ENCODE measurements around the gene IGF1R. TPM values are rescaled to one million over a fixed set of nuclear protein-coding genes. Genes with fewer than 3 reads are reported as not detected.

Gene IGF1R
- total and polyA plus RNA-seq, 2 experiments from 2014 or later = 9.5 to 92.4 TPM

DNA sequence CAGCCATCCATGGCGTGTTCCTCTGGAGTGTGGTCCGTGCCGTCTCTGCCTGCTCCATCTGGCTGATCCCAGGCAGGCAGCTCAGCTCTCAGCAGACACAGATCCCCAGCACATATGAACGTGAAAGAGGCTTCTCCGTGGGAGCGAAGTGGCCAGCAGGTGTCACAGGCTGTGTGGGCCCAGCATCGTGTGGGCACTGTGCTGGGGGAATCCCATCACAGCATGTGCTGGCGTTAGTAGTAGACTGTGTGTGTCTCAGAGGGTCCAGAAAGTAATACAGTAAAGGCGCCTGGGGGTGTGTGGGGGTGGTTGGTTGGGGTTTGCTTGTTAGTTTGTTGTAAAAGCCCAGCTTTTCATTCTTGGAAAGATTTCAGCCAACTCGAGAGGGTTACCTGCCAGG lies 147.6 kb downstream of the IGF1R start:
- H3K27ac ChIP-seq = no peak overlapping the region
- TF ChIP-seq, protein P1, sequence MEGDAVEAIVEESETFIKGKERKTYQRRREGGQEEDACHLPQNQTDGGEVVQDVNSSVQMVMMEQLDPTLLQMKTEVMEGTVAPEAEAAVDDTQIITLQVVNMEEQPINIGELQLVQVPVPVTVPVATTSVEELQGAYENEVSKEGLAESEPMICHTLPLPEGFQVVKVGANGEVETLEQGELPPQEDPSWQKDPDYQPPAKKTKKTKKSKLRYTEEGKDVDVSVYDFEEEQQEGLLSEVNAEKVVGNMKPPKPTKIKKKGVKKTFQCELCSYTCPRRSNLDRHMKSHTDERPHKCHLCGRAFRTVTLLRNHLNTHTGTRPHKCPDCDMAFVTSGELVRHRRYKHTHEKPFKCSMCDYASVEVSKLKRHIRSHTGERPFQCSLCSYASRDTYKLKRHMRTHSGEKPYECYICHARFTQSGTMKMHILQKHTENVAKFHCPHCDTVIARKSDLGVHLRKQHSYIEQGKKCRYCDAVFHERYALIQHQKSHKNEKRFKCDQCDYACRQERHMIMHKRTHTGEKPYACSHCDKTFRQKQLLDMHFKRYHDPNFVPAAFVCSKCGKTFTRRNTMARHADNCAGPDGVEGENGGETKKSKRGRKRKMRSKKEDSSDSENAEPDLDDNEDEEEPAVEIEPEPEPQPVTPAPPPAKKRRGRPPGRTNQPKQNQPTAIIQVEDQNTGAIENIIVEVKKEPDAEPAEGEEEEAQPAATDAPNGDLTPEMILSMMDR (IDR thresholded peaks at IDR 0.05; ENCODE audit: low read depth, low read length) = no peak
- no peaks in the 10 kb centered on the region for H3K9me3 ChIP-seq (ENCODE audit: low read depth)
- no peak overlapping the region for H3K4me3 ChIP-seq
- DNase-seq (ENCODE audit: low read depth in 1 of 2, low spot score in 1 of 2) = no peak
- H3K36me3 ChIP-seq = no peaks in the 10 kb centered on the region
- peaks cover 37% of the 10 kb centered on the region for H3K4me1 ChIP-seq (ENCODE audit: low read depth)
- H3K27me3 ChIP-seq = no peaks in the 10 kb centered on the region

DNA sequence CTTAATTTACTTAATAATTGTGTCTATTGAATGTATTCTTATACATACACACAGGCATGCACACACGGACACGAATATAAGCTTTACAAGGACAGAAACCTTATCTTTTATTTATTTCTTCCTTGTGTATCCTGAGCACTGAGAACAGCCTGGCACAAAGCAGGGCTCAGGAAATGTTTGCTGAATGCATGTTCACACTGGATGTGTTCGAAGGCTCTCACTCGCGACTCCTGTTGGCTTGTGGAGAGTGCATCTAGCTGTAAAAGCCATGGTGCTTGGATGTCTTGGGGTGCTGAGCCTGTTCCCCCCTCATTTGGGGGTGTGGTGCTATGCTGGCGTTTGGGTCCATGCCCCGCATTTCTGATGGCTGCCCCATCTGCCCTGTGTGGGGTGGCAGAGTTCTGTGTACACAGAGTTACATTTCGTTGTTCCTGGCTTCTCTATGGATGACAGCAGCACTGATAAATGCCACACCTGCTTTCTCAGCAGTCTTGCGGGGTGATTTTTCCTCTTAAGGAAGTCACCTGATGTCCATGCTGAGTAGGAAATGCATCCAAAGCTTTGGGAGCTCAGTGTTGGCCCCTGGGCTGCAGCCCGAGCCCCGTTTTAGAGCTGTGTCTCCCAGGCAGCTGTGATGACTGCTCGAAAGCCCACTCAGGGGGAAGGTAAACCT lies 148.5 kb downstream of the IGF1R start:
- Histone ChIP-seq H3K4me3 (no peak overlapping the region), H3K36me3 (no peaks in the 10 kb centered on the region), H3K9me3 (ENCODE audit: low read depth) (no peaks in the 10 kb centered on the region), H3K27ac (no peak overlapping the region), H3K4me1 (ENCODE audit: low read depth) (peaks cover 43% of the 10 kb centered on the region), H3K27me3 (no peaks in the 10 kb centered on the region)
- DNase-seq (ENCODE audit: low read depth in 1 of 2, low spot score in 1 of 2) = no peak
- TF ChIP-seq, protein P1 (IDR thresholded peaks at IDR 0.05; ENCODE audit: low read depth, low read length) = no peak

DNA sequence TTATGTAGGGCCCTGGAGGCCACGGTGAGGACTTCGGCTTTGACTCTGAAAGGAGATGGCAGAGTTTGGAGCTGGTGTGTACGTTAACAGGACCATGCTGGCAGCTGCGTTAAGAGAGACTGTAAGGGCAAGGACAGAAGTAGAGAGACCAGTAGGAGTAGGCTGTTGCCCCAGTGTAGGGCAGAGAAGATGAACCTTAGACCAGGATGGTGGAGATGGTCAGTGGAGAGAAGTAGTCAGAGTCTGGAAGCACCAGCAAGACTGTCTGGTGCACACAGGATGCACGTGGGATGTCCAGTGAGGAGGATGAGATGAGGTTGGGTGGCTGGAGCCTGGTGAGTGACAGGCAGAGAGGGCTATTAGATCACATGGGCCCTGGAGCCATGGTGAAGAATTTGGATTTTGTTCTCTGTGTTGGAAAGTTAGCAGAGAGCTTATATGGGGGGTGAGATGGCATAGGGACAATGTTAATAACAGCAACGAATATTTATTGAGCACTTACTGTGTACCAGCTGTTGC lies 150.1 kb downstream of the IGF1R start:
- TF ChIP-seq, protein P1 (IDR thresholded peaks at IDR 0.05; ENCODE audit: low read depth, low read length) = no peak
- DNase-seq (ENCODE audit: low read depth in 1 of 2, low spot score in 1 of 2) = no peak
- H3K9me3 ChIP-seq (ENCODE audit: low read depth) = no peaks in the 10 kb centered on the region
- no peaks in the 10 kb centered on the region for H3K27me3 ChIP-seq
- no peak overlapping the region for H3K4me3 ChIP-seq
- peaks cover 39% of the 10 kb centered on the region for H3K4me1 ChIP-seq (ENCODE audit: low read depth)
- no peaks in the 10 kb centered on the region for H3K36me3 ChIP-seq
- no peak overlapping the region for H3K27ac ChIP-seq

DNA sequence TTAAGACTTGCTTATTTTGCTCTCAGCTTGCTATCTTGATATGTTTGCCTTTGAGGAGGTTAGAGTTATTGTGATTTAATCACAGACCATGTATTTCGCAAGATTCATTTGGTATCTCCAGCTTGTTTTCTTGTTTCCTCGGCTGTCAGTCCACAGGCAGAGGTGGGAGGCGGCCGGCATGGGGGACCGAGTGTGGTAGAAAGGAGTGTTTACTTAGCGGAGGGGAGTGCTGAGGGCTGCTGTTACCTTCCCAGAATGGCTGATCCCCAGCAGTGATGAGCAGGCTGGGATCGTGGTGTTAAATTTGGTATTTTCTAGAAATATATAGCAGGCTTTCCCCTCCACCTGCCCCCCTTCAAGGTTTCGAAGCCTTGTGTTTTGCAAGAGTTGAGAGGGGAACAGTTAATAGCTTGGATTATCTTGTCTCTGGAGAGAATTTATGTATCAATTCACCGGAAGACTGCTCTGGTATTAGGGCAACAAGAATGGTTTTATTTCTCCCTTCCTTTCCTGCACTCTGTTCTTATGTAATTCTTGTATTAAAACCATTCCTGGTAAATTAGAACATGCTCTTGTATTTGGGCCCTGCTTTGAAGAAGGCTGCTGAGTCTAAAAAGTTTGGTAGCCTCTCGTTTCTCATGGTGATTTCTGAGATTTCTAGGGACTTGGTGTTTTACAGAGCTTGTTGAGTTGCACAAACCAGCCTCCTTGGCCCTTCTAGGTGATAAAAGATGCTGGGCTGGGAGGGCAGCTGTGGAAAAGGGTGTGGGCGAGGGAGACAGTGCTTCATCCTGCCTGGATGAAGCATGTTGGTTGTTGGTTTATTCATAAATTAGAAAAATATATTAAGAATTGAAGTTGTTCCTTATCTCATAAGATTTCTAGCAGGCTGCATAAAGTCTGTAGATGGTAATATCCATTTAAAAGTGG lies 151.4 kb downstream of the IGF1R start:
- H3K27ac ChIP-seq = peak overlapping the region; percentile 63
- no peak overlapping the region for H3K4me3 ChIP-seq
- no peaks in the 10 kb centered on the region for H3K27me3 ChIP-seq
- H3K36me3 ChIP-seq = no peaks in the 10 kb centered on the region
- TF ChIP-seq, protein P1 (IDR thresholded peaks at IDR 0.05; ENCODE audit: low read depth, low read length) = no peak
- H3K9me3 ChIP-seq (ENCODE audit: low read depth) = no peaks in the 10 kb centered on the region
- DNase-seq (ENCODE audit: low read depth in 1 of 2, low spot score in 1 of 2) = peak; percentile 21 to 35
- H3K4me1 ChIP-seq (ENCODE audit: low read depth) = peaks cover 26% of the 10 kb centered on the region

DNA sequence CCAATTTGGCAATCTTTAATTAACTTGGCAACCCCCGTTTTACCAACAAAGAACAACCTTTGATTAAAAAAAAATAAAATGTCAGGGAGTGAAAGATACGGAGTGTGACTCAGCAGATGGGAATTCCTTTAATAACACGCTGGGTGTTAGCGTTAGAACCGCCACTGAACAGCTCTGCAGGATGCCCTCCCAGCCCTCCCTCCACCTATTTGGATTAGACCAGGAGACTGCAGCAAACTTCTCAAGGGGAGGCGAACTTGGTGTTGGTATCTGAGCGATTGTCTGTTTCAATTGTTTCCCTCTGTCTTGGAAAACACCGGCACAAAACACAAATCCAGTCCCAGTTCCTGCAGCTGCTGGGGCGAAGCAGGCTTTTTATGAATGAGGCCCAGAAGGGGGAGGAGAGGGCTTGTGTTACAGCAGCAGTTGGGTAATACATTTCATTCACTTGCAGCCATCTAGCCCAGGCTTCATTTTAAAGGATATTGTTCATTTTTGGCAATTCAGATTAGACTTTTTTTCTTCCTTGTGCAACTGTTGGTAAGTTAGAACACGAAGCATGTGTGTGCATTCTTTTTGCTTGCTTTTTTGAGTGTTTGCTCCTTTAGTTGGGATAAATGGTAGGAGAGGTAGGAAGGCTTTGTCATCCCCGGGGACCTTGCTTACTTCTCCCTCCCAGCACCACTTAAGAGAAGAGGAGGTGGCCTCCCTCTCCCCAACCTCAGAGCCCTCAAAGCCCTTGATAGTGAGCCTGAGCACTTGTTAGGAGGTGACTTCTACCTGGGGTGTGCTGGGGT lies 152.3 kb downstream of the IGF1R start:
- no peaks in the 10 kb centered on the region for H3K9me3 ChIP-seq (ENCODE audit: low read depth)
- H3K27me3 ChIP-seq = no peaks in the 10 kb centered on the region
- DNase-seq (ENCODE audit: low read depth in 1 of 2, low spot score in 1 of 2) = peak; percentile 57 to 94
- H3K27ac ChIP-seq = peak overlapping the region; percentile 63
- TF ChIP-seq, protein P1 (IDR thresholded peaks at IDR 0.05; ENCODE audit: low read depth, low read length) = no peak
- no peaks in the 10 kb centered on the region for H3K36me3 ChIP-seq
- no peak overlapping the region for H3K4me3 ChIP-seq
- peaks cover 25% of the 10 kb centered on the region for H3K4me1 ChIP-seq (ENCODE audit: low read depth)
